GM18505 (cell line): ENCODE measurements around the gene CEP72.

Source experiments
- ATAC-seq: cut with Tn5 transposase; IDR thresholded peaks from one replicate; pipeline ENCODE4 v1.9.1; 2021; ENCODE audit not compliant: unreplicated experiment
- POLR2A ChIP-seq: IDR thresholded peaks from 4 replicates; pipeline ENCODE4 v1.6.1; 2011; ENCODE audit warnings: borderline replicate concordance; ENCODE audit not compliant: insufficient read depth, insufficient read length; ENCODE audit errors: extremely low read depth

The CEP72 gene

DNA sequence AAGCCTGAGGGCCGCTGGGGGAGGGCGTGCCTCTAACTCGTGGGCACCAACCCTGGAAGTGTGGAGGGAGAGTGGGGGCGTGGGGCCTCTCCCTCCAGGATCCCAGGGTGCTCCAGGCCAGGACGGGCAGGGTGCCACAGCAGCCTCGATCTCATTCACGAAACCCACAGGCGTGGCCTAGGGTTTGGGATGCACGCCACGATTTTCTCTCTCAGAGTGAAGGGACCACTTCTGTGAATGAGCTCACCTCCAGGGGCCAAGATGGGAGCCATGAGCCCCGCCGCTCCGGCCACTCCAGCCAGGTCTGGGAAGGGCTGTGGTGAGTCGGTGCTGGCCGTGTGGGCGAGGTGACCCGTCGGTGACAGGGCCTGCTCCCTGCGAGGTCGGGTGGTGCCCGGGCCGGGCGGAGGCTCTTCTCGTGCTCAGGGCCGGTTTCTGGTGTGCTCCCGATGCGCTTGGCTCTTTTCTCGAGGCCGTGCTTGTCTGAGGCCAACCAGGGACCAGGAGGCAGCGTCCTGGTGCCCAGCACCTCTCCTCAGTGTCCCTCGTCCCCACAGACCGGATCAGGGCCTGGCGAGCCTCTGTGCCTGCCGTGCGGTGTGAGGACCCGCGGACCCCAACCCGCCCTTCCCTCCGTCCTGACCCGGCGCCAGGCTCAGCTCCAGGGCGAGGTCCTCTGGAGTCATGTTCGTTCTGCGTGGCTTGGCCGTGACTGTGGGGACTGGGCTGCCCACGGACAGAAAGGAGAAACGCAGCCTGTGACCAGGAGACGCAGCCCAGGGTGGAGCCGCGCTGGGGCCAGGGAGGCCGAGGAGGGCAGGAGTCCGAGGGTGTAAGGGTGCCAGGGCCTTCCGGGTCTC, 50.0 kb downstream of the CEP72 start:
- no peak for ATAC-seq
- no peak for TF ChIP-seq POLR2A

DNA sequence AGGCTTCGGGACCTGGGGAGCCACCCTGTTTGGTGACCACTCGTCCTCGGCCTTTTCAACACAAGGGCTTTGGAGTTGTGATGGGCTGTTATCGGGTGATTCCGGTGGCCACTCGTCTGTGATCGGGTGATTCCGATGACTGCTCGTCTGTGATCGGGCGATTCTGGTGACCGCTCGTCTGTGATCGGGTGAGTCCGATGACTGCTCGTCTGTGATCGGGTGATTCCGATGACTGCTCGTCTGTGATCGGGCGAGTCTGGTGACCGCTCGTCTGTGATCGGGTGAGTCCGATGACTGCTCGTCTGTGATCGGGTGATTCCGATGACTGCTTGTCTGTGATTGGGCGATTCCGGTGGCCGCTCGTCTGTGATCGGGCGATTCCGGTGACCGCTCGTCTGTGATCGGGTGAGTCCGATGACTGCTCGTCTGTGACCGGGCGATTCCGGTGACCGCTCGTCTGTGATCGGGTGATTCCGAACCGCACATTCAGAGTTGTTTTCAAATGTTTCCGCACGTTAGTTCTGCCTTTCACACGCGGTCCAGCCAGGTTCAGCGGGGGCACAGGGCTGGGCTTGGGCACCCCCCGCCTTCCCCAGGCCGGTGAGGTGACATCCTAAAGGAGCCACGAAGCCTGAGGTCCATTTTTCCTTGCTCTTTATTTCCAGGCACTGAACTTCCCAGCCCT, 50.8 kb downstream of the CEP72 start:
- ATAC-seq = no peak
- TF ChIP-seq POLR2A = no peak

DNA sequence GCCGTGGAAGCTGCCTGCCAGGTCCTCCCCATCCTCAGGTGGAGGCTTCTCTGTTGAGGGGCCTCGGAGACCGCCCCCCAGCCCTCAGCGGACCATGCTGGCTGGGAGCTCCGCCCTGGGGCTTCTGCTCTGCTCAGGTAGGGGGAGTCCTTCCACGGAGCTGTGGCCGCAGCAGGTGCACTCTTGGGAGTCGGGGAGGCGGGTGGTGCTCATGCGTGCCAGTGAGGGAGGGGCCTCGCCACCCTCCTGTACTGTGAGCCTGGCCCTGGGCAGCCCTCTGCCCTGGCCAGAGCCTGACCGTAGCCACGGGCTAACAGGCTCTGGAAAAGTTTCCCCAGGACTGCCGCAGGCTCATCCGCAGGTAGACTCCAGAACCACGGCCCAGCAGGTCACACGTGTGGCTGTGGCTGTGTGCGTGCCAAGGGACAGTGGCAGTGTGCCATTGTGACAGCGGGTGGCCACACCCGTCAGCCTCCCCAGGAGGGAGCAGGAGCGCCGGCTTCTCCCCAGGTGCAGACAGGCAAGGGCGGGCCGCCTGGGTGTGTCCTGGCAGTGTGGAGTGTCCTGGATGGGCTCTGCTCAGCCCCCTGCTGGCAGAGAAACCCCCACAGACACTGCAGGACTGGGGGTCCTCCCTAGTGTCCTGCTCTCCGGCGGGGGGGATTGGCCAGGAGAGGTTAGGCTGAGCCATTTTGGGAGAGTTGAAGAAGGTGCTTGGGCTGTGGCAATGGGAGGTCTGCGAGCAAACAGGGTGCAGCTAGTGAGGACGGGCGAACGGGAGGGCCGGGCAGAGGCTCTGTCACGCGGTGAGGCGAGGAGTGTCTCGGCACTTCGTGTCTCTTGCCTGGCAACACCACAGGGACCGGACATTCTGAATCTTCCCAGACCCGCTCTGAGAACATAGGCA, 51.5 kb downstream of the CEP72 start:
- no peak for ATAC-seq

DNA sequence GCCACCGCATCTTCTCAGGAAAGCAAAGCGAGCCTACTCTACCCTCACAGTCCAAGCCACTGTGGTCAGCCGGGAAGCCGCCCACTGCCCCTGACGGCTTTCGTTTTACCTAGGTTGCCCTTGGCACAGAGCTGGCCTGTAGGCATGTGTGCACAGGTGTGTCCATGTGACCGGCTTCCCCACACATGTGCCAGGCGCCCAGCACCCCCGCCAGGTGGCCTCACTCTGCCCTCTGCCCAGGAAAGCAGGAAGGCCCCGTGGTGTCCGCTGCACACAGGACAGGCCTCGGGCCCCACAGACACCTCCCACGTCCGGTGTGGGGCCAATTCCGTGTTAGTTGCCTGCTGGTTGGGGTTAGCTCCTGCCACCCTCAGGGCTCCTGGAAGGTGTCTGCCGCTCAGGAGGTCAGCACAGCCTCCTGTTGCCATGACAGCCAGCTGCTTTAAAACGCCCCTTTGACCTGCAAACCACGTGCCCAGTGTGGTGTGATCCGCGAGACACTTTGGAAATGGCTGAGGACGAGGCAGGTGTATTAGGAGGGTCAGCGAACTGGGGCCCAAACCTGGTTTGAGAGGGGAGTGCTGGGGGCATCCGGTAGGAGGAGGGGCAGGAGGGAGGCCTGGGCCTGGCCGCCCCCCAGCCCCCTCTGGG, 52.3 kb downstream of the CEP72 start:
- TF ChIP-seq POLR2A = no peak

More for the DNA sequence above, 51.5 kb downstream of the CEP72 start:
- TF ChIP-seq POLR2A = no peak

DNA sequence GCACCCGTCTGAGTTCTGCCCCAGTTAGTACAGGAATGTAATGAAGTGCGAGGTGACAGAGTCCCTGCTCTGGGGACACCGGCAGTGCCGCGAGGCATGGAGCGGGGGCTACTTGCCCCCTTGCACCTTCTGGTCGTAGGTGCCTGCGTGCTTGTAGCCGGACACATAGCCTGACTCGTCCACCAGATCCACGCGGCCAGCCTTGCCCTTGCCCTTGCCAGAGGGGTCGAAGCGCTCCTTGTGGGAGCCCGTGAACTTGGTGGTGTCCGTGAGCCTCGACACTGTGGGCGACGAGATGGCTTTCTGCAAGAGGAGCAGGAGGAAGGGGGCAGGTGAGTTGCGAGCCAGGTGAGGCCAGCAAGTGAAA, 52.8 kb downstream of the CEP72 start:
- TF ChIP-seq POLR2A = no peak
- ATAC-seq = no peak

More for the DNA sequence above, 52.3 kb downstream of the CEP72 start:
- ATAC-seq = no peak

DNA sequence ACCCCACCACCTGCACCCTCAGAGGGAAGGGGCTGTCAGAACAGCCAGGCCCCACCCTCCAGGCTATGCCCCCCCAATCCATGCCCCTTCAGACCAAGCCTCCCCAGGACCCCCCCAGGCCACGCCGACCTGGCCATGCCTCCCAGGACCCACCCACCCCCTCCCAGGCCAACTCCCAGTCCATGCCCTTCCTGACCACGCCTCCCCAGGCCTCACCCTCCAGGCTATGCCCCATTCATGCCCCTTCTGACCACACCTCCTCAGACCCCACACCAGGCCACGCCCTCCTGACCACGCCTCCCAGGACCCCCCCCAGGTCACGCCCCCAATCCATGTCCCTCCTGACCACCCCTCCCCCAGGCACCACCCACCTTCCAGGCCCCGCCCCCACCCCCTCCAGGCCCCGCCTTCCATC, 53.4 kb downstream of the CEP72 start:
- ATAC-seq = no peak
- no peak for TF ChIP-seq POLR2A

DNA sequence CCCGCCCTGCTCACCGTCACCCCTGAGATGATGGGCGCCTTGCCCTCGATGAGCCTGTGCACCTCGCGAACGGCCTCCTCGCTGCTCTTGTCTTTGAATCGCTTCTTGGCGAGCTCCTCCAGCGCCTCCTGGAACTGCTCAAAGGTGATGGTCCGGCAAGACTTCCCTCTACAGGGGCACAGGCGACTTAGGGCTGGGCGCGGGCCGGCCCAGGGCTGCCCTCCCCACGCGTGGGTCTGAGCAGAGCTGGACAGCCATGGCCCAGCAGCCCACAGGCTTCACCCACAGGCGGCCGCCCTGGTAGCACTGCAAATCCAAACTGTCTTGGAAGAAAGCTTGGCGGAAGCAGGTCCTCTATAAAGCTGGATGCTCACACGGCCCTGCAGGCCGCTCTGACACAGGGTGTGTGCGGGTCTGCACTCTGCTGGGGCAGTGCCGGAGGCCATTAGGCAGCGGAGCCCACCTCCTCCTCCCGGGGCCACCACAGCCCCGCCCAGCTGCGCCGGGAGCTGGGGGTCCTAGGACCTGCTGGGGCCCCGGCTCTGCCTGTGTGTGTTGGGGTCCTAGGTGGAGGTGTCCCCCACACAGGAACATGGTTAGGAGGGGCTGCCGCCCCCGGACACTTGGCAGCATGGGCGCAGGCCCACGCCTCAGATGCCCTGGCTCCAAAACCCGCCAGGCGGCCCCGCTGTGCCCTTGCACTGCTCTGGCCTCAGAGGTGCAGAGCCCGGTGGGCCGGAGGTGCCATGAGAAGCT, 54.0 kb downstream of the CEP72 start:
- no peak for TF ChIP-seq POLR2A
- no peak for ATAC-seq

DNA sequence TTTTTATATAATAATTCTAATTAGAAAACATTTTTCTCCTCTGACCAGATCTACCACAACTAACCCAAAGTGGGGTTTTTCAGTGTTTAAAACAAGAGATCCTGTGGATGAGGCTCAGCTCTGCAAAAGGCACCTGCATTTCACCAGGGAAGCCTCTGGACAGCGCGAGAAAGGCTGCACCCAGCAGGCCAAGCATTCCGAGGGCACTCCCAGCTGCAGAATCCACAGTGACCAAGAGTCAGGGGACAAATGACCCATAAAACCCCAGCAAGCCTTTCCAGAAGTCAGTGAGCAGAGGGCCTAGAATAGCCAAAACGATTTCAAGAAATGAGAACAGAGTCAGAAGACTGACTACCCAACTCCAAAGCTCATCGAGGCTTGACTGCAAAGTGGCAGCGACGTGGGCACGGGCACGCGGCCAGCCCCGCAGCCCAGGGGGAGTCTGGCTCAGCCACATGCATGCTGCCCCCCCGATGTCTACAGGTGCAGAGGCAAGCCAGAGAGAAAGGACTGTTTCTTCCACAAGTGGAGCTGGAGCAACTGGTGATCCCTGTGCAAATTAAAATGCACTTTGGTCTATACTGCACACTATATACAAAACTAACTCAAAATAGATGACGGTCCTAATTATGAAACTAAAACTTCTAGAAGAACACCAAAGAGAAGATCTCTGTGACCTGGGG, 54.8 kb downstream of the CEP72 start:
- TF ChIP-seq POLR2A = no peak
- ATAC-seq = no peak

DNA sequence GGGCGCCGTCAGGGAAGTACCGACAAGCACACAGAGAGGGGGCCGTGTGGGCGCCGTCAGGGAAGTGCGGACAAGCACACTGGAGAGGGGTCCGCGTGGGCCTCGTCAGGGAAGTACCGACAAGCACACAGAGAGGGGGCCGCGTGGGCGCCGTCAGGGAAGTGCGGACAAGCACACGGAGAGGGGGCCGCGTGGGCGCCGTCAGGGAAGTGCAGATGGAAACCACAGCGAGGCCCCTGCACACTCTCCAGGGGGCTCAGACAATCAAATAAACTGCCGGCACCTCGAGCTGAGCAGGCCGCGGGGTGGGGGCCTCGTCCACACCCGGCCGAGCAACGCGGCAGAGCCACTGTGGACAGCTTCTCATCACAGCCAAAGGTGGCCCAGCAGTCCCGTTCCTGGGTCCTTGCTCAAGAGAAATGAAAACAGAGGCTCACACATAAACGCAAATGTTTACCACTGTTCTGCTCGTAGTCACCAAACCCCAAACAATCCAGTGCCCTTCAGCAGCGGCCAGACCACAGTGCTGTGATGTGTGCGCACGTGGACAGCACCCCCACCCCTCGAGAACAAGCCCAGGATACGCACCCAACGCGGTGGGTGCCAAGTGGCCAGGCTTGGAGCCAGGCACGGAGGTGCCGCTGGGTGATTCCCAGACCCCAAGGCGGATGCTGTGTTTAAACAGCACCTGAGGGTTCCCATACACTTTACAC, 56.3 kb downstream of the CEP72 start:
- TF ChIP-seq POLR2A = no peak
- no peak for ATAC-seq

DNA sequence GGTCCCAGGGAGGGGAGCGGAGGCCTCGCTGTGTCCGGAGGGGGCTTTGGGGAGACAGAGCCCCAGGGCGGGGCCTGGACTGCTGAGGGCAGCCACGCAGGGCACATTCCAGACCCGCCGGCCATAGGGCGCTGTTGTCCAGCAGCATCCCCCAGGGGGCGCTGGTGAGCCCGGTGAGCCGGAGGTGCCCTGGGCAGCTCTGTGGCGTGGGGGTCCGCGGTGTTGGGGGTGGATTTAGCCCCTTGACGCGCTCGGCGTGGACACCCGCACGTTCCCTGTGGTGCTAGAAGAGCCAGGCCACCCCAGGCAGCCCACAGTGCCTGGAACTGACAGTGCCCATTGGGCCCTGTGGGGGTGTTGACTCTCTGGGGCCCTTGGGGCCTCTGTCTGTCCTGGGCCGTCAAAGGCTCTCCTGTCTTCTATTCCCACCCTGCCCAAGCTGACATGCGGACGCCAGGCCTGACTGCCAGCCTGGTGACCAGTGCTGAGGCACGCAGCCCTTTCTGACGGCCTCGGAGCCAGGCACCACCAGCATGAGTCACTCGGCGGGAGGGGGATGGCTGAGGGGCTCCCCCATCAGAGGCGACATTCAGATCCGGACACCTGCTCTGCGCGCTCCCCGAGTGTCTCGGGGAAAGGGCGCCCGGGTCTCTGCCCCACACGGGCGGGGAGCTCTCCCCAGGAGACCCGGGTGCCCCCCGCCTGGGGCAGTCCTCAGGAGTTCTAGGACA, 57.1 kb downstream of the CEP72 start:
- ATAC-seq = no peak
- TF ChIP-seq POLR2A = no peak
